ENCODE results near the gene IST1.
"Not testable (repeated sequence)": the region's sequence is repeated elsewhere in the genome, so short reads cannot be mapped to it uniquely, and the experiment has no call there.

IST1 gene

DNA sequence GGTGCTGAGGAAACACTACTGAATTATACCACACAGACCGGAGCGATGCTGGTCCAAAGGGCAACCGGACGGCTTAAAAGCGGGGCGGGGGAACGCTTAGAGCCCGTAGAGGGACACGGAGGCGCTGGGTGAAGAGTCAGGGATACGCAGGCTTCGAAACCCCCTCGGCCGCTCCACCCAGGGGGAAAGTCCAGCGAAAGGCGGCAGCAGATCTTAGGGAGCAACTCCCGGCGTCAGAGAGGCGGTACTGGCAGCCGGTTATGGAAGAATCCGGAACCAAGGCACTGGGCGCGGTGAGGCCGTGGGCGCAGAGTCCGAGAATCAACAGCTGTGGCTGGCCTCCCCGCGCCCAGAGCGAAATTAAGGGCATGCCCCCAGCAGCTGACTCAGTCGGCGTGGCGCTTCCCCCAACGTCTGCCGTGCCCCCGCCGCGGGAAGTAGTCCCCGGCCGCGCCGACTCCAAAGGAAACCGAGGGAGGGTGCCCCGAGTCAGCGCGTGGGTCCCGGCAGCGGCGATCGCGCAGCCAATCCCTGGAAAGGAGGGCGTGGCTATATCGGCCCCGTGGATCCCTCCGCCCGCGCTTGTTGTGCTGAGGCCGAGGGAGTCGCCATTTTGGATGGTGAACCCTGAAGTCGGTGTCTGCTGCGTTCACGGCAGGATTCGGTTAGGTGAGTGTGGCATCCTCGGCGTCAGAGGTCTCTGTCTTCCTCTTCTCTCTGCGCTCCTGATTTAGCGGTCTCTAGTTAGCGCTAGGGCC is at the start of gene IST1:
Gene IST1 (plus strand): TSS at position 611 of the 758 bp plus-strand sequence. CDS start 20,110 bp downstream, outside the sequence.
- peak; percentile 99 for DNase-seq

DNA sequence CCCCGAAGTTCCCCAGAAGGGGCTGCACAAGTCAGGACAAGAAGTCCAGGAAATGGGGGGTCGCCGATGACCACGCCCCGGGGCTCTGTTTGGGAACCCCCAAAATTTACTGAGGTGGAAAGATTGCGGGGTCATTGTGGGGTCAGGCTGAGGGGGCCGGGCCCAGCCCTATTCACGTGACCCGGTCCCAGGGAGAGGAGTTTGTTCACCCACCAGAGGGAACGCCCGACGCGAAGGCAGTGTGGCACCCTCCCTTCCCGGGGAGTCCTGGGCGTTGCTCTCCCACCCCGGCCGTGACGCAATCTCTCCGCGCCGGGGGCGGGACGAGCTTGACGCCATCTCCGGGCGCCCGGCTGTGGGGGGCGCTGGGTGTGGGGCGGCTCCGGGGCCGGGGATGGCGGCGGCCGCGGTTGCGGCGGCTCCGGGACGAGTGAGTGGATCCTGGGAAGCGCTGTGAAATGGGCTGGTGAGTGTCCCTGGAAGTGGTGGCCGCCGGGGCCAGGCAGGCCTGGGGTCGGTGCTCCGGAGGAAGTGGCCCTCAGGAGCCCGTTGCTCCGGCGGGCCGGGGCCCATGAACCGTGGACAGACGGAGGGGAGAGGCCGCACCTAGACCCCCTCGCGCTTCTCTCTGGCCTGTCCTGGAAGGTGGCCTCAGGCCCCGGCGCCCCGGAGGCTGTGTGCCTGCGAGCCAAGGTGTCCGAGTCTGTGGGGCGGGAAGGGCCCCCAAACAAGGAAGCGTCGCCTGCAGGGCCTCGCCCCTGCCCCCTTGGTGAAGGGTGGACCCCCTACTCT is 49.5 kb upstream of the IST1 start, which contains the start of gene ATXN1L:
Gene ATXN1L (plus strand): TSS at position 338 of the 792 bp plus-strand sequence. CDS start 3,765 bp downstream, outside the sequence.
- DNase-seq = peak; percentile 92

DNA sequence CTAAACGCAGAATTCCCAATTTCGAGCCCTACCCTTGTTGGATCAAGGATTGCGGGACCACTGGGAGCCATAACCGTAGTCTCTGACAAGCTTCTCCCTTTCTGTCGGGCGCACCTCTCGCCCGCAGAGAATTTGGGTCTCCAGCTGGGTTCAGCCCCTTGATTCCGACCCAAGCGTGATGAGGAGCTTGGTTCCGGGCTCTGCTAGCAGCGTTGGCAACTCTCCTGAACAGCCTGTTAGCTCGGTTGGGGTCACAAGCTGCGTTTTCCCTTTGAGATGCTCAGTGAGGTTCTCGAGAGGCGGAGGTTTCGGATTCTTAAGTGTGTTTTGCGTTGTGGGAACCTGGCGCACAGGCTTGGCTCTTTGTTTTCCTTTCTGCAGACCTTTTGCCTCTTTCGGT is 48.9 kb upstream of the IST1 start:
- DNase-seq = peak; percentile 35

DNA sequence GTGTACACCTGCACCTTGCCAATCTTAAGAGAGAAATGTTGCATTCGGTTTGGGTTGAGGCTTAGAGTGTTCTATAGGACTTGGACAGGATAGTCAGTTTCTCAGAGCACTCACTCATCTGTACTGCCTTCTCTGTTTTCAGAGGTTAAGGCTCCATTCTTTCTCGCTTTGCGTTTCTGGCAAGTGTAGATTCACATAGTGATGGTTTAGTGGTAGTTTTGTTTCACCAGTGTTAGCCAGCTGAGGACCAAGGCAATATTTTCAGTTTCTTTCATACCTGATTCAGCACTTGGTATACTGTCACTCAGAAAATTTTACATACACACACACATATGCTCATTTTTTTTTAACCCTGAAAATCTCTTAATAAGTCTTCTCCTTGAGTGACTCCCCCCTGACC is 48.2 kb upstream of the IST1 start:
- DNase-seq = no peak

DNA sequence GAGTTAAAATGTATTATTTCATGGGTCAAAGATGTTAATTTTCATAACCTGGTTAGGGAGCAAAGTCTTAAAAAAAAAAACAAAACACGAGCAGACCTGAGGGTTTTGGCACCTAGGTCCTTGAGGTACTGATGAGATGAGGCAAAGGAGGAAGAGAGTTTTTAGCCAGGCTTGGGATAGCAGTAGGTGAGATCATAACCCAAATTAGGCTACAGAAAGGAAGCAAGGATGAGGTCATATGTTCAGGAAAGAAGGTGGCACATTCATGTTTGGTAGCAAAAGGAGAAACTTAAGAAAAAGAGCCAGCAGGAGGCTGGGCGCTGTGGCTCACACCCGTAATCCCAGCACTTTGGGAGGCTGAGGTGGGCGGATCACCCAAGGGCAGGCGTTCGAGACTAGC is 46.7 kb upstream of the IST1 start:
- DNase-seq = no peak

DNA sequence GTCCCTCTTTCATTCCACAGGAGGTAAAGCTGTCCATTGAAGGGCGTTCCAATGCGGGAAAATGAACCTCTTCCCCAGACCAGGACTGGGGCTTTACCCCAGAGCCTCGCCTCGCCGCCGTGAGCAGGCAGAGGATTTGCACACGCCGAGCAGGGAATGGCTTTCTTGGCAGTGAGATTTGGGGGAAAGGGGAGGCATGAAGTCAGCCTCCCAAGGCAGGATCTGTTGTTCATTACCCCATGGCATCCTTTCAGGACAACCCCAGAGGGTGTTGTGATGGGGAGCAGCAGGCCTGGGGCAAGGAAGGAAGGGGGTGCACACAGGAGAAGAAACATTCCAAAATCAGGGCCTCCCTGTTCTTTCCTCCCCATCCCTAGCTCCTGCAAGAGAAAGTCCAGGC is 43.6 kb upstream of the IST1 start:
- DNase-seq = no peak

DNA sequence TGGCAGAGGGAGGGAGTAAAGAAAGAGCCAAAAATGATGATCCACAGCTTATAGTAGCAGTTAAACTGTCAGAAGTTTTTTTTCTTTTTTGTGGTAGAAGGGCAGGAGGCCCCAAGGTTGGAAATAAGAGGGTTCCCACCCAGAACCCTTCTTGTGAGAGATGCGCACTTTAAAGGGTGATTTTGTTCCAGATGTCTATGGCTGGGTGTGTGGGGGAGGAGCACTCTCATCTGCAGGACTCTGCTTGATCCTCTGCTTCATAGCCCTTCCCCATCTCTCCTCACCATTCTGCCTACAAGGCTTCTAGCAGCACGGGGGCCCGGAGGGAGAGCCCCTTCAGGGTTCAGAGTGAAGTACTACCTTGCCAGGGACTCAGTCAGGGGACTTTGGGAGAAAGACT is 43.2 kb upstream of the IST1 start:
- no peak for DNase-seq

DNA sequence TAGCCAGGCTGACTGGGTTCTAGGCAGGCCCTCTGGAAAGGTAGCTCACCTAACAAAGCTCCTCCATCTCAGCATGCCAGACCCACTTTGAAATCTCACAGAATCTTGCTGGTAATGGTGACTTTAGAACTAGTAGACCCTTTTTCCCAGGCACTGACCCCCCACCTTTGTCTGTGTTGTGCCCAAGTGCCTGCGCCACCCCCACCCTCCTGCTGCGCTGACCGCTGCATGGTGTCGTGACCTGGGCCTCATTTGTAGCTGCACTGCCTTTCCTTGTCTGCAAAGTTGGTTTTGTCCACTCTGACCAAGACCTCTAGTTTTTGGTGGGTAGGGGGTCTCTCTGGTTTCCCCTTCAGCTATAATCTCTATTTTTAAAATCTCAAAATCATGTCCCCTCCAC is 42.8 kb upstream of the IST1 start:
- DNase-seq = no peak

DNA sequence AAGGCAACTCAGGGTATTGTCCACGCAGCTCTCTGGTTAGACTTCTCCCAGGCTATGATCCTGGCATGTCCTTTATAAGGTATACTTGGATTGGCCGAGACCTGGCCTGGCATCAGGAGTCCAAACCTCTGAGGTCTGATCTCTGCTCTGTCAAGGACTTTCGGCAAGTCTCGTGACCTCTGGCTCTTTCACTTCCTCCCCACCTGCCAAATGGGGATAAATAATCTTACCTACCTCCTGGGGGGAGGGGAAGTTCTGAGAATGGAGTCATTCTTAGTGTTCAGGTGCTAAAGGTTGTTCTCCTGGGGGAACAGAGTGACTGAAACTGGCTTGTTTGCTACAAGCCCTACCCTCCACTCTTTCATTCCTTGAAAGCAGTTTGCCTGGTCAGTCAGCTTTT is 41.9 kb upstream of the IST1 start:
- no peak for DNase-seq

DNA sequence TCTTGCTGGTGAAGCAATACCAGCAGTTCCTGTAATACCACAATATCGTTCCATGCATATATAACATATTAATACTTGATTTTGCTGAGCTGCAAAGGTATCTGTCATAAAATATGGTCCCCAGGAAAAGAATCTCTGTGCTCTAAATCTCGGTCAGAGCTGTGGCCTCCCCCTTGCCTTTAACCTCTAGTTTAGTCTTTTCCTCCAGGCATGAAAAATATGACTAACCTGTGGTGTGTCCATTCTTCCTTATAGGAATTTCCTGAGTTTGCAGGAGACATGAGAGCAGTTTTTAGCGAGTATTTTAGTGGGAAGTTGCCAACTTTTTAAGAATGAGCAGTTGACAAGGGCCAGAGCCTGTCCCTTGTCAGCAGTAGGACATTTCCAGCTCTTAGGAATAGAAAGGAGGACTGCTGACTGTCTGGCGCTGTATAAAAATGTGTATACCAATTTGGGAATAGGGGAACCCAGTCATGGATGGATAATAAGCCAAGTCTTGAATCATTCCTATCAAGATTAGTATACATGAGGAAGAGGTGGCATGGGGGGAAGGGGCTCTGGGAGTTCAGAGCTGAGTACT is 40.9 kb upstream of the IST1 start:
- no peak for DNase-seq

DNA sequence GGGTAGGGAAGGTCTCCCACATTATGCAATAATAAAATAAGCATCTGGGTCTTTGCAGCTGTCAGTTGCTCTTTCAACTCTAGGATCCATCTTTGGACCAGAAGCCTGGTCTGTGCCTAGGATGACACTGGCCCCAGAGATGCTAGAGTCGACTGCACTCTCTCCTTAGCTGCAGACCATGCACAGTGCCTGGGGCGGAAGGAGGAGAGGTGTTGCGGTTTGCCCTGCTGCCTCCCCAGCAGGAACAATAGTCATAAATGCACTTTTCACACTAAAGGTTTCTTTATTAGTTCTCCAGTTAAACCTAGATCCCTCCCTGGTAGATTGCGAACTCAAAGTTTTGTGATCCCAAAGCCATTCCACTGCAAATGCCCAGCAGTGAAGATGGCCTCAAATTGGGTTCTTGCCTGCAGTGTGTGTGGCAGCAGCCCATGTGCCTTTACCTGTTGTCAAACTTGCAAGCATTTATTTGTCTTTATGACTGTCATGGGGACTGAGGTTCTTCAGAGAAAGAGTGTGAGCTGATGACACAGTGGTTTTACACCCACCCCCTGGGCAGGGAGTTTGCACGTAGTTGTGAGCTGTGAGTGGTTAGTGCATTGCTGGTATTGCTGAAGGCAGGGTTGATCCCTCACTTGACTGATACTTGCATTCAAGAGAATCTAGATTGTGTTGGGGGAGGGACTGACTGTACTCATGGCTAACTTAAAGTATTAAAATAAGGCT is 39.2 kb upstream of the IST1 start:
- DNase-seq = peak; percentile 24

DNA sequence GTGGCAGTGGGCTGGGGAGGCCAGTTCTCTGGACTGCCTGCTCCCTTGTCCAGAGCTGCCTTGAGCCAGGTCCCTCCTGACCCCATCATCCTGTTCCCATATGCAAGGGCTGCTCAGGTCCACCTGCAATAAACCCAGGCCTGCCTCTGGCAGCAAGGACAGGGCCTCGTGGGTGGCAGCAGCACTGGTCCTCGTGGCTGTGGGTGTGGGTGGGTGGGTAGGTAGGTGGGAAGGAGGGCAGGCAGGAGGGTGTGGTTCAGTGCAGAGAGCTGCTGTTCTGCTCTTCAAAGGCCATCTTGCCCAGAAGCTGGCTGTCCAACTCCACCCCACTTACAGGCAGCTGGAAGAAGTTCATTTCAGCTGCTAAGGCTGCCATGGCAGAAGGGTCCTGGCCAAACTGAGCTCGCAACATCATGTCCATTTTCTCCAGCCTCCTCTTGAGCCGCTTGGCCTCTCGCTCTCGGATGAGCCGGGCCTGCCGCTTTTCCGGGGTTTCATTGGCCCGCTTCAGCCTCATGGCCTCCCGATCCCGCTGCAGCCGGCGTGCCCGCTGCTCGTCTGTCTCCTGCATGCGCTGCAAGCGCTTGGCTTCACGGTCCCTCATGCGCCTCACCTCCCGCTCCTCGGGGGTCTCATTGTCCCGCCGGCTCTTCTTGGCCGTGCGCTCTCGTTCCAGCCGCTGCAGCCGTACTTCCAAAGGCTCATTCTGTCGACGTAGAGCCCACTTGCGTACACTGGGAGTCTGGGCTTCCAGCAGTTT is 35.4 kb upstream of the IST1 start:
- DNase-seq = no peak

DNA sequence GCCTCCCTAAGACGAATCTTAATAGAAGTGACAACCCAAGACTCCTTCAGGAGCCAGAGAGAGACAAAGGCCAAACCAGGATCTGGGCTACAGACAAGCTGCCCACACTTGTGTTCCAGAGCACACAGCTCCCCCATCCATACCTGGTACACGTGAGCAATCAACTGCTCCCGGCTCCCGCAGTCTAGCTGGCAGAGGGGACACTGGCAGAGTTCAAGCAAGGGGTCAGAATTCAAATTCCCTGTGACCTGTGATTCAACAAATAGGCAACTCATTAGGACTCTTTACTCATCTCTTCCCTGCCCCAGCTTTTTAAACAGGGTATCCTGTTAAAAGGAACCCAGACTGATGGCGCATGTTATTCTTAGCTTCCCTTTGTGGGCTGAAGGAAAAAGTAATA is 31.3 kb upstream of the IST1 start:
- no peak for DNase-seq

DNA sequence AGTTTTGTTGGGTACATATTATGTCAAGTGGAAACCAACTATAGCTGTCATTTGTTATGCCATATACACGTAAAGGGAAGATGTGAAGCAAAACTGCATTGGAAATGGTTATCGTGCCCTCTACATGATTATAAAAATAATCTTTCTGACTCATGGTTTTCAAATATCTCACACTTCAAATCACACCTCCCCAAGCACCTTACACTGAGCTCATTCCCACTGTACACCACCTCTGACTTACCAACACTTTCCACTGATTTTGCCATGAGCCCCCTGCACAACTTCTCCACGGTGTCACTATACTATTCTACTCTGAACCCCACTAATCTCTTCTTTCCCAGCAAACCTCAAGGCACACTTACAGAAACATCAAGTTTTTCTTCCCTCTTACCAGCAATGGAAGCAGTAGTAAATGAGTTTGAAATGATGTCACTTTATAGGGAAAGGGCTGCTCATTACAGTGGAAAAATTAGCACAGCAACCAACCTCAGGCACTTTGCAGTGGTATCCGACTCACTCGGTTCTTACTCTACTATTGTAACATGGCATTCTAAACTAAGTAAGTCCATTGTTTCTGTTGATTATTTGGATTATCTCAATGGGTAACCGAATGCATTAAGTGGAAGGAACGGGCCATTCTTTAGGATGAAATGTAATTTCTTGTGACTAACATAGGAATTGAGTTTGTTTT is 30.0 kb upstream of the IST1 start:
- no peak for DNase-seq

DNA sequence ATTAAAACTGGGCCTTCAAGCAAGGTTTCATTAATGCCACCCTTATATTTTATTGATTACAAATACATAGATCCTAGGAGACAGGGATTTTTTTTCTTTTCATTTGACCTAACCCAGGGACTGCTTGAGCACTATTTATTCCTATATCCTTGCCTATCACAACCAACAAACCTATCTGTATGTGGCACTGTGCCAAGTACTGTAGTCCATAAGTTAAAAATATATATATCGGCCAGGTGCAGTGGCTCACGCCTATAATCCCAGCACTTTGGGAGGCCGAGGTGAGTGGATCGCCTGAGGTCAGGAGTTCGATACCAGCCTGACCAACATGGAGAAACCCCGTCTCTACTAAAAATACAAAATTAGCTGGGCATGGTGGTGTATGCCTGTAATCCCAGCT is 28.2 kb upstream of the IST1 start:
- not testable (repeated sequence) for DNase-seq

DNA sequence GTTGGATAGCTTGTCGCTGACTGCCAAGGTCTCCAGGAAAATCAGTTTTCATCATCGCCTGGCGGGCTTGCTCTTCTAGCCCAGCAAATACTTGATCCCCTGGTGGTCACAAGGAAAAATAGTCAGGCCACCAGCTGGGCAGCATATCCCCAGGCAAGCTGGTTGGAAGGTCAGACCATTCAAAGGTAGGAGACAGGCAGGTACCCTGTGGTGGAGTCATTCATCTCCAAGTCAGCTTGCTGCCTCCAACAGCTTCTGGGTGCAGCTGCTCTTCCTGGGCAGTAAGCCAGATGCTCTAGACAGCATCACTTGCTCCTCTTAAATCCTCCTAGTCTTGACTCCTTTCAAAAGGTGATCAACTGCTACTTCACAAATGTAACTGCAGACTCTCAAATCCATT is 27.4 kb upstream of the IST1 start:
- DNase-seq = no peak

DNA sequence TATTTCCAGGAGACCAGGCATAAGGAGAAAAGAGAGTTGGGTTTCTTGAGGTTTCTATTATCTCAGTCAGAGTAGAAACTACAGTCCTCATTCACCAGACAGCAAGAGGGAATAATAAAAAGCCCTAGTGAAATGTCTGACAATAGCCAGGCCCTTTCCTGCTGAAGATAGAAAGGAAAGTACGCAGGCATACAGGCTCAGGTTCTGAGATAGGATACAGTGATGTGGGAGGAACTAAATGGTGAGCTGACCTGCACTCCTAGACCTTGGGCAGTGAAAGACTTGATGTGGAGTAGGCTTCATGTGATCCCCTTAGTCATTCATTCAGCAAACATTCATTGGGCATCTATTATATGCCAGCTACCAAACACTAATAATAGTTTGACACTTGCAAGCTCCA is 26.2 kb upstream of the IST1 start:
- no peak for DNase-seq

DNA sequence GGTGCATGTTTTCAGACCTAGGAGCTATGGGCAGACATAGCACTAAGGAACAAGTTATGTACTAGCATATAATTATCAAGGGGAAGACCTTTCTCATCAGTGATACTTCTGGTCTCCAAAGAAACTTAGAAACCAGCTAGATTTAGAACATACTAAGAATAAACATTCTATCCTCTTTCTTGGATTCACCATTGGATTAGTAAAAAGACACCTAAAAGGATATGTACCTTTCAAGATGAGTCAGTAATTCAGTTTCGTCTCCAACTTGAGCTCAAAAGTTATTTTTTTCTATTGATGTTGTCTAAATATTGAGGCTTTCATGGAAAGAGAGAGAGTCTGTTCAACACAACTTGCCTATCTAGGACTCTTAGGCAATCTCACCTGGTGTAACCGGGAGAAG is 24.5 kb upstream of the IST1 start:
- no peak for DNase-seq

DNA sequence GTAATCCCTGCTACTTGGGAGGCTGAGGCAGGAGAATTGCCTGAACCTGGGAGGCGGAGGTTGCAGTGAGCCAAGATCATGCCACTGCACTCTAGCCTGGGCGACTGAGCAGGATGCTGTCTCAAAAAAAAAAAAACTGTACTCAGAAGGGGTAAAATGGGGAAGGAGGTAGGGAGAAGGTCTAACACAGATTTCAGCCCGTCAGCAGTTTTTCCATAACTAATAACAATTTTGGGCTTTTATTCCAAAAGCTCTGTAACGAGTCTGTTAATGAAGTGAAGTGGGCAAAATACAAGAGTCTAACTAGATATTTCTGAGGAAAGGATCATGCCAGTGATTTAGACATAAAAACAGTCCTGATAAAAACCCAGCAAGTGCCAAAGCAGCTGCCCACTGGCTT is 22.1 kb upstream of the IST1 start:
- DNase-seq = no peak

DNA sequence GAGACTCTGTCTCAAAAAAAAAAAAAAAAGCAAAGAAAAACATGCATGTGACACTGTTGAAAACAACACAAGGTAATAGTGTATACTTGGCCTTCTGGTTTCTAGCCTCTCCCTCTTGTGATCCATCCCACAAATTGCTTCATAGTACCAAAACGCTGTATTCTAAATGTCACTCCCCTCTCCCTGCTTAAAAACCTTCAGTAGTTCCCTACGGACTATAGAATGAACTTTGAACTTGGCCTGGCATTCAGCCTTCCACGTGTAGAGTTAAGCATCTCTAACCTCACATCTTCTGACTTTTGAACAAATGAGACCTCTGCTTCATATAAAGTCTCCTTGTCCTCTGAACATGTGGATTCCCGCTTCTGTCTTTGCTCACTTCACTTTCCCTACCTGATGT is 16.4 kb upstream of the IST1 start:
- no peak for DNase-seq

DNA sequence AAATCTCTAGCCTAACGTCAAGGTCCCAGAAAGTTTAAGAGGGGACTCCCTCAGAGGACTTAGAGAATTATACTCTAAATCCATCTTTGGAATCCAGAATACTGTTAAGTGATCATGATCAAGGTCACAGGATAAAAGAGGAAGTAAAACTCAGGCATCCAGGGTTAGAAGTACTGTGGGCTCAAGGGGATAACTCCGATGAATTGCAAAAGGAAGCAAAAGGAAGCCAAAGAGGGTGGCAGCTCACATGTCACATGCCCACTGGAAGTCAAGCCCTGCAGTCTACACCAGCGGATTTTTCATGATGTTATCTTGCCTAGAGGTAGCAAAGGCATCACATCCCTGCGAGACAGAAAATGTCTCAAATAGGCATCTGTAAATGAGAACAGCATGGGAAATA is 15.2 kb upstream of the IST1 start:
- no peak for DNase-seq

All from stimulated activated CD4-positive, alpha-beta T cell treated with anti-CD3 and anti-CD28 coated beads, Interleukin-15, amount 100 ng/mL, for 24 hours (primary cell).